ENCODE measurements around the gene NIF3L1.

DNA sequence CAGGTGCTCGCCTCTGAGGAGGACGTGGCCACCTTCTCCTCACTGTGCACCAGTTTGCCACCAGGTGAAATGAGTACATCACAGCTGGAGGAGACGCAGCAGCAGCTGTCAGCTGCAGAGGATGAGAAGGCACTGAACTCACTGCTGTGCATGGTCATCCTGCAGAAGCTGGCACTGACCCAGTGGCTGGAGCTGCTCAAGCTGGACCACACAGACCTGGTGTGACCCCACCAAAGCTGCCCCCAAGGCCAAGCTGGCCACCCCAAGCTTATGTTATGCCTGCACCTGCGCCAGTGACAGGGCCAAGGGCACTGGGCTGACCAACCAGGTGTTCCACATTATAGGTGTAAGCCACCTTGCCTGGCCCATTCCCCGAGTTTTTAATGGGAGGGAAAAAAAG, 44.0 kb upstream of the NIF3L1 start:
- TF ChIP-seq, protein P1, sequence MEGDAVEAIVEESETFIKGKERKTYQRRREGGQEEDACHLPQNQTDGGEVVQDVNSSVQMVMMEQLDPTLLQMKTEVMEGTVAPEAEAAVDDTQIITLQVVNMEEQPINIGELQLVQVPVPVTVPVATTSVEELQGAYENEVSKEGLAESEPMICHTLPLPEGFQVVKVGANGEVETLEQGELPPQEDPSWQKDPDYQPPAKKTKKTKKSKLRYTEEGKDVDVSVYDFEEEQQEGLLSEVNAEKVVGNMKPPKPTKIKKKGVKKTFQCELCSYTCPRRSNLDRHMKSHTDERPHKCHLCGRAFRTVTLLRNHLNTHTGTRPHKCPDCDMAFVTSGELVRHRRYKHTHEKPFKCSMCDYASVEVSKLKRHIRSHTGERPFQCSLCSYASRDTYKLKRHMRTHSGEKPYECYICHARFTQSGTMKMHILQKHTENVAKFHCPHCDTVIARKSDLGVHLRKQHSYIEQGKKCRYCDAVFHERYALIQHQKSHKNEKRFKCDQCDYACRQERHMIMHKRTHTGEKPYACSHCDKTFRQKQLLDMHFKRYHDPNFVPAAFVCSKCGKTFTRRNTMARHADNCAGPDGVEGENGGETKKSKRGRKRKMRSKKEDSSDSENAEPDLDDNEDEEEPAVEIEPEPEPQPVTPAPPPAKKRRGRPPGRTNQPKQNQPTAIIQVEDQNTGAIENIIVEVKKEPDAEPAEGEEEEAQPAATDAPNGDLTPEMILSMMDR (IDR thresholded peaks at IDR 0.05 in 4 of 5, conservative IDR thresholded peaks at IDR 0.05 in 1 of 5), result no peak
- TF ChIP-seq POLR2A (IDR thresholded peaks at IDR 0.05), result no peak
